SK-N-SH (cell line): ENCODE data around the gene RABGAP1L. TPM values are rescaled to one million over a fixed set of nuclear protein-coding genes. Genes with fewer than 3 reads are reported as not detected.

Source experiments
- CTCF ChIA-PET: fragments of 300-600, 350-600 bp; formaldehyde crosslinking; extraction: SDS; loops from one replicate; lab custom pipeline; 2021; lab: Yijun Ruan, JAX
- POLR2A ChIA-PET: fragments of 350-600 bp; sonication (Branson Sonifier 250); formaldehyde crosslinking; extraction: SDS; loops from one replicate; lab custom pipeline; 2020; ENCODE audit warnings: antibody characterized with exemption, inconsistent platforms; lab: Yijun Ruan, JAX
- DNase-seq: peaks from one replicate; pipeline ENCODE4 v3.0.0; 2012
- H2AFZ ChIP-seq: fragments of 200-600 bp; sonication (generic); 2 replicates; pipeline ENCODE4 v1.8.1; 2016; ENCODE audit warnings: antibody characterized with exemption, mild to moderate bottlenecking, low read depth
- H3F3A ChIP-seq: fragments of 200-600 bp; sonication (generic); replicated peaks from 2 replicates; pipeline ENCODE3; 2016; ENCODE audit warnings: antibody characterized with exemption, mild to moderate bottlenecking; ENCODE audit not compliant: insufficient read depth
- H3K27ac ChIP-seq, 2 experiments: fragments of 200-500 bp in 1 of 2; fragments of 200-600 bp in 1 of 2; sonication (Bioruptor generic) in 1 of 2; sonication (generic), shearing (Covaris generic) in 1 of 2; 2 replicates each; pipeline versions ENCODE4 v1.5.1 to v1.6.1; 2014 to 2016; ENCODE audit warnings: low read depth in 2 of 2, inconsistent platforms in 1 of 2, low read length in 1 of 2, mild to moderate bottlenecking in 1 of 2, mixed read lengths in 1 of 2
- H3K27me3 ChIP-seq: fragments of 200-600 bp; sonication (generic), shearing (Covaris generic); 2 replicates; pipeline ENCODE4 v1.6.1; 2016; ENCODE audit warnings: mixed run types; ENCODE audit not compliant: insufficient read depth
- H3K36me3 ChIP-seq, 2 experiments: fragments of 200-500 bp in 1 of 2; fragments of 200-600 bp in 1 of 2; sonication (Bioruptor generic) in 1 of 2; sonication (generic) in 1 of 2; replicated peaks in 1 of 2; 2 replicates each; pipeline versions ENCODE3 to v1.5.1; 2014 to 2016; ENCODE audit warnings: low read length in 1 of 2, mild to moderate bottlenecking in 1 of 2; ENCODE audit not compliant: insufficient read depth in 2 of 2, control insufficient read depth in 1 of 2
- H3K4me1 ChIP-seq, 2 experiments: fragments of 200-500 bp in 1 of 2; fragments of 200-600 bp in 1 of 2; sonication (Bioruptor generic) in 1 of 2; sonication (generic), shearing (Covaris generic) in 1 of 2; 2 replicates each; pipeline versions ENCODE4 v1.5.1 to v1.6.1; 2014 to 2016; ENCODE audit warnings: low read depth in 1 of 2, low read length in 1 of 2, mixed run types in 1 of 2; ENCODE audit not compliant: insufficient read depth in 2 of 2, control insufficient read depth in 1 of 2
- H3K4me2 ChIP-seq: fragments of 200-600 bp; sonication (generic), shearing (Covaris generic); 2 replicates; pipeline ENCODE4 v1.6.1; 2017; ENCODE audit warnings: mixed run types
- H3K4me3 ChIP-seq, 2 experiments: fragments of 200-500 bp in 1 of 2; fragments of 200-600 bp in 1 of 2; sonication (Bioruptor generic) in 1 of 2; sonication (generic), shearing (Covaris generic) in 1 of 2; 2 replicates each; pipeline versions ENCODE4 v1.5.1 to v1.8.1; 2014 to 2016; ENCODE audit warnings: low read depth in 2 of 2, inconsistent platforms in 1 of 2, low read length in 1 of 2, mild to moderate bottlenecking in 1 of 2, mixed read lengths in 1 of 2, moderate library complexity in 1 of 2
- H3K79me2 ChIP-seq: fragments of 200-600 bp; sonication (generic); 2 replicates; pipeline ENCODE4 v1.8.1; 2017; ENCODE audit warnings: mild to moderate bottlenecking; ENCODE audit not compliant: insufficient read depth
- H3K9ac ChIP-seq: fragments of 200-600 bp; sonication (generic); 2 replicates; pipeline ENCODE4 v1.6.1; 2017; ENCODE audit warnings: mixed run types
- H3K9me2 ChIP-seq: fragments of 200-600 bp; sonication (generic); 2 replicates; pipeline ENCODE4 v1.6.1; 2017; ENCODE audit warnings: mixed run types
- H3K9me3 ChIP-seq: fragments of 200-600 bp; sonication (generic); 2 replicates; pipeline ENCODE4 v1.6.1; 2017; ENCODE audit warnings: mixed run types, mild to moderate bottlenecking, moderate library complexity
- H4K20me1 ChIP-seq: fragments of 200-600 bp; sonication (generic); 2 replicates; pipeline ENCODE4 v1.6.1; 2017; ENCODE audit warnings: mild to moderate bottlenecking, mixed run types; ENCODE audit not compliant: insufficient read depth
- CHD2 ChIP-seq: fragments of 150-350 bp; IDR thresholded peaks from 2 replicates; pipeline ENCODE4 v1.6.1; 2018; ENCODE audit warnings: low read length; ENCODE audit not compliant: partially characterized antibody
- ELF1 ChIP-seq: IDR thresholded peaks from 2 replicates; pipeline ENCODE4 v1.4.0; 2012
- EZH2phosphoT487 ChIP-seq: fragments of 200-600 bp; sonication (generic); IDR thresholded peaks from 2 replicates; pipeline ENCODE4 v1.6.1; 2017; ENCODE audit warnings: low read depth, mixed run types, mild to moderate bottlenecking, antibody characterized with exemption, moderate library complexity, borderline replicate concordance
- FOSL2 ChIP-seq: IDR thresholded peaks from 2 replicates; pipeline ENCODE4 v1.4.0; 2012; ENCODE audit warnings: low read depth, mild to moderate bottlenecking, moderate library complexity, borderline replicate concordance
- FOXJ3 ChIP-seq: sonication (generic); formaldehyde crosslinking; IDR thresholded peaks from 2 replicates; pipeline ENCODE4 v1.5.1; 2020; ENCODE audit warnings: mild to moderate bottlenecking, missing genetic modification reagents
- FOXM1 ChIP-seq: IDR thresholded peaks from 2 replicates; pipeline ENCODE4 v1.4.0; 2012; ENCODE audit warnings: low read depth, mild to moderate bottlenecking
- GABPA ChIP-seq: IDR thresholded peaks from 2 replicates; pipeline ENCODE4 v1.4.0; 2012; ENCODE audit warnings: low read depth, mild to moderate bottlenecking
- MXI1 ChIP-seq: IDR thresholded peaks from 2 replicates; pipeline ENCODE4 v1.6.1; 2012; ENCODE audit warnings: mild to moderate bottlenecking, low read depth, low read length, improper control_type of control experiment
- NFIC ChIP-seq: IDR thresholded peaks from 2 replicates; pipeline ENCODE4 v1.4.0; 2012; ENCODE audit warnings: borderline replicate concordance
- RCOR1 ChIP-seq: fragments of 150-350 bp; IDR thresholded peaks from 2 replicates; pipeline ENCODE4 v1.6.1; 2017; ENCODE audit warnings: antibody characterized with exemption, low read length
- RFX5 ChIP-seq: IDR thresholded peaks from 2 replicates; pipeline ENCODE4 v1.6.1; 2012; ENCODE audit warnings: mild to moderate bottlenecking, improper control_type of control experiment, low read length
- RXRA ChIP-seq: IDR thresholded peaks from 2 replicates; pipeline ENCODE4 v1.4.0; 2012; ENCODE audit warnings: low read depth, mild to moderate bottlenecking, borderline replicate concordance
- SIN3A ChIP-seq: IDR thresholded peaks from 2 replicates; pipeline ENCODE4 v1.6.1; 2012; ENCODE audit warnings: low read depth, mild to moderate bottlenecking, low read length, moderate library complexity, borderline replicate concordance
- TAF1 ChIP-seq: IDR thresholded peaks from 2 replicates; pipeline ENCODE4 v1.6.1; 2012; ENCODE audit warnings: low read depth, mild to moderate bottlenecking, low read length, moderate library complexity, borderline replicate concordance
- YY1 ChIP-seq: IDR thresholded peaks from 2 replicates; pipeline ENCODE4 v1.4.0; 2012; ENCODE audit warnings: low read depth, mild to moderate bottlenecking
- polyA plus RNA-seq, 3 experiments: library from polyadenylated mRNA; depleted of rRNA; stranded (reverse); fragments of >200 nt; gene quantifications; 2 replicates each; pipeline ENCODE4 v1.2.3, GENCODE V29; 2012
- TF ChIP-seq, protein P1 (sequence below): IDR thresholded peaks from 2 replicates; pipeline ENCODE4 v1.6.1; 2012; ENCODE audit warnings: mild to moderate bottlenecking, low read depth, low read length, moderate library complexity
- TF ChIP-seq, protein P2 (sequence below): IDR thresholded peaks from 2 replicates; pipeline ENCODE4; 2012
- TF ChIP-seq, protein P3 (sequence below): IDR thresholded peaks from 2 replicates; pipeline ENCODE4 v1.4.0; 2012; ENCODE audit warnings: low read depth
- TF ChIP-seq, protein P4 (sequence below): IDR thresholded peaks from 2 replicates; pipeline ENCODE4 v1.4.0; 2012; ENCODE audit warnings: low read depth, borderline replicate concordance
- TF ChIP-seq, protein P5 (sequence below): IDR thresholded peaks from 2 replicates; pipeline ENCODE4 v1.4.0; 2012; ENCODE audit warnings: low read depth, borderline replicate concordance
- TF ChIP-seq, protein P6 (sequence below): fragments of 150-350 bp; IDR thresholded peaks from 2 replicates; pipeline ENCODE4 v1.6.1; 2017; ENCODE audit warnings: antibody characterized with exemption, low read length, low read depth, borderline replicate concordance

The RABGAP1L gene
- polyA plus RNA-seq, 1 of the 3 experiments (the other 2 are of a cell fraction): 7.2 TPM

DNA sequence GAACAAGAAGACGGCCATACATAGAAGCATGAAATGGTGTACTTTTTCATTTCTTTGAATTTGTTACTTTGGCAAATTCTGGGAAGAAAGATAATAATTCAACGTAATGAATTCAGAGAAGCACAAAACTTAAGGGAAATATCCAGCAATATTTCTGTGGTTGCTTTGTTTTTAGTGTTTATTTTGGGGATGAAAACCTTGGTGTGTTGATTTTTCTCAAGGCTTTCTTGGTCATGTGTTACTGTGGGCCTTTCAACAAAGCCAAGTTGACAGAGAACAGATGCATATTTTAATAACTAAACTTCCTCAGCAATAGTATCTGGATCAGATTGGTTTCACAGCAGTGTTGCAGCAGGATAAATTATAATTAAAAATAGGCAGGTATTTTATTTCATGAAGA lies 561.9 kb downstream of the RABGAP1L start (continued):
- TF ChIP-seq, protein P1, sequence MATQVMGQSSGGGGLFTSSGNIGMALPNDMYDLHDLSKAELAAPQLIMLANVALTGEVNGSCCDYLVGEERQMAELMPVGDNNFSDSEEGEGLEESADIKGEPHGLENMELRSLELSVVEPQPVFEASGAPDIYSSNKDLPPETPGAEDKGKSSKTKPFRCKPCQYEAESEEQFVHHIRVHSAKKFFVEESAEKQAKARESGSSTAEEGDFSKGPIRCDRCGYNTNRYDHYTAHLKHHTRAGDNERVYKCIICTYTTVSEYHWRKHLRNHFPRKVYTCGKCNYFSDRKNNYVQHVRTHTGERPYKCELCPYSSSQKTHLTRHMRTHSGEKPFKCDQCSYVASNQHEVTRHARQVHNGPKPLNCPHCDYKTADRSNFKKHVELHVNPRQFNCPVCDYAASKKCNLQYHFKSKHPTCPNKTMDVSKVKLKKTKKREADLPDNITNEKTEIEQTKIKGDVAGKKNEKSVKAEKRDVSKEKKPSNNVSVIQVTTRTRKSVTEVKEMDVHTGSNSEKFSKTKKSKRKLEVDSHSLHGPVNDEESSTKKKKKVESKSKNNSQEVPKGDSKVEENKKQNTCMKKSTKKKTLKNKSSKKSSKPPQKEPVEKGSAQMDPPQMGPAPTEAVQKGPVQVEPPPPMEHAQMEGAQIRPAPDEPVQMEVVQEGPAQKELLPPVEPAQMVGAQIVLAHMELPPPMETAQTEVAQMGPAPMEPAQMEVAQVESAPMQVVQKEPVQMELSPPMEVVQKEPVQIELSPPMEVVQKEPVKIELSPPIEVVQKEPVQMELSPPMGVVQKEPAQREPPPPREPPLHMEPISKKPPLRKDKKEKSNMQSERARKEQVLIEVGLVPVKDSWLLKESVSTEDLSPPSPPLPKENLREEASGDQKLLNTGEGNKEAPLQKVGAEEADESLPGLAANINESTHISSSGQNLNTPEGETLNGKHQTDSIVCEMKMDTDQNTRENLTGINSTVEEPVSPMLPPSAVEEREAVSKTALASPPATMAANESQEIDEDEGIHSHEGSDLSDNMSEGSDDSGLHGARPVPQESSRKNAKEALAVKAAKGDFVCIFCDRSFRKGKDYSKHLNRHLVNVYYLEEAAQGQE: no peak
- no peak for TF ChIP-seq GABPA

DNA sequence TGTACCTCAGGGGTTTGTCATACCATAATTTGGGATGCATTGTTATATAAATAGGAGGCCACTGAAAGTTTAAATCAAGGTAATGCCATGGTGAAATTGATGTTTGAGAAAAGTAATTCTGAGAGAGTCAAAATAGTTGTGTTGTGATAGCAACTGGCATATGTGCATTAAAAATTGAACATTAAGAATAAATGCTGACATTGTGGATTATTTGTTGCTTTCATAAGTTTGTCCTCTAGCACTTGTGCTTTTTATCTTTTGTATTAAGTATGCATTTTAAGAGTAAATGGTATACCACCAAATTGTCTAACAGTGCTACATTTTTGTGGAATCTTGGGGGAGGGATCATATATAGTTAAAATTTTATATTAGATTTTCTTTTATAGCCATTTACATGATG lies 564.5 kb downstream of the RABGAP1L start:
- Histone ChIP-seq H3K4me2 (no peak overlapping the region), H3K27ac (no peak overlapping the region), H3K9me2 (no peaks in the 10 kb centered on the region), H3K4me1 (no peaks in the 10 kb centered on the region; a peak in 1 of 4 replicates), H3K79me2 (no peaks in the 10 kb centered on the region), H3K27me3 (no peaks in the 10 kb centered on the region), H3K9me3 (no peaks in the 10 kb centered on the region), H3K36me3 (no peaks in the 10 kb centered on the region), H4K20me1 (no peaks in the 10 kb centered on the region), H3K9ac (no peak overlapping the region), H3K4me3 (no peak overlapping the region), H2AFZ (no peak overlapping the region), H3F3A (no peaks in the 10 kb centered on the region)
- CTCF ChIA-PET: interaction anchor here (0.8 to 2.3 kb wide), 4 partner anchors 9 to 624 kb away, joined by 3 to 16 read pairs (median 3); no protein-coding TSS in a partner anchor
- POLR2A ChIA-PET: no interaction called here
- TF ChIP-seq, protein P2, sequence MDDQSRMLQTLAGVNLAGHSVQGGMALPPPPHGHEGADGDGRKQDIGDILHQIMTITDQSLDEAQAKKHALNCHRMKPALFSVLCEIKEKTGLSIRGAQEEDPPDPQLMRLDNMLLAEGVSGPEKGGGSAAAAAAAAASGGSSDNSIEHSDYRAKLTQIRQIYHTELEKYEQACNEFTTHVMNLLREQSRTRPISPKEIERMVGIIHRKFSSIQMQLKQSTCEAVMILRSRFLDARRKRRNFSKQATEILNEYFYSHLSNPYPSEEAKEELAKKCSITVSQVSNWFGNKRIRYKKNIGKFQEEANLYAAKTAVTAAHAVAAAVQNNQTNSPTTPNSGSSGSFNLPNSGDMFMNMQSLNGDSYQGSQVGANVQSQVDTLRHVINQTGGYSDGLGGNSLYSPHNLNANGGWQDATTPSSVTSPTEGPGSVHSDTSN: no peak
- TF ChIP-seq TAF1: no peak
- TF ChIP-seq SIN3A: no peak
- TF ChIP-seq RXRA: no peak
- TF ChIP-seq, protein P3, sequence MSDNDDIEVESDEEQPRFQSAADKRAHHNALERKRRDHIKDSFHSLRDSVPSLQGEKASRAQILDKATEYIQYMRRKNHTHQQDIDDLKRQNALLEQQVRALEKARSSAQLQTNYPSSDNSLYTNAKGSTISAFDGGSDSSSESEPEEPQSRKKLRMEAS: no peak
- no peak for TF ChIP-seq NFIC
- no peak for TF ChIP-seq FOXM1
- TF ChIP-seq FOXJ3 (CRISPR knock-in tag): no peak
- TF ChIP-seq EZH2phosphoT487: no peak
- TF ChIP-seq, protein P4, sequence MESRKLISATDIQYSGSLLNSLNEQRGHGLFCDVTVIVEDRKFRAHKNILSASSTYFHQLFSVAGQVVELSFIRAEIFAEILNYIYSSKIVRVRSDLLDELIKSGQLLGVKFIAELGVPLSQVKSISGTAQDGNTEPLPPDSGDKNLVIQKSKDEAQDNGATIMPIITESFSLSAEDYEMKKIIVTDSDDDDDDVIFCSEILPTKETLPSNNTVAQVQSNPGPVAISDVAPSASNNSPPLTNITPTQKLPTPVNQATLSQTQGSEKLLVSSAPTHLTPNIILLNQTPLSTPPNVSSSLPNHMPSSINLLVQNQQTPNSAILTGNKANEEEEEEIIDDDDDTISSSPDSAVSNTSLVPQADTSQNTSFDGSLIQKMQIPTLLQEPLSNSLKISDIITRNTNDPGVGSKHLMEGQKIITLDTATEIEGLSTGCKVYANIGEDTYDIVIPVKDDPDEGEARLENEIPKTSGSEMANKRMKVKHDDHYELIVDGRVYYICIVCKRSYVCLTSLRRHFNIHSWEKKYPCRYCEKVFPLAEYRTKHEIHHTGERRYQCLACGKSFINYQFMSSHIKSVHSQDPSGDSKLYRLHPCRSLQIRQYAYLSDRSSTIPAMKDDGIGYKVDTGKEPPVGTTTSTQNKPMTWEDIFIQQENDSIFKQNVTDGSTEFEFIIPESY: no peak
- TF ChIP-seq MXI1: no peak
- TF ChIP-seq, protein P5, sequence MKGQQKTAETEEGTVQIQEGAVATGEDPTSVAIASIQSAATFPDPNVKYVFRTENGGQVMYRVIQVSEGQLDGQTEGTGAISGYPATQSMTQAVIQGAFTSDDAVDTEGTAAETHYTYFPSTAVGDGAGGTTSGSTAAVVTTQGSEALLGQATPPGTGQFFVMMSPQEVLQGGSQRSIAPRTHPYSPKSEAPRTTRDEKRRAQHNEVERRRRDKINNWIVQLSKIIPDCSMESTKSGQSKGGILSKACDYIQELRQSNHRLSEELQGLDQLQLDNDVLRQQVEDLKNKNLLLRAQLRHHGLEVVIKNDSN: no peak
- no peak for TF ChIP-seq CHD2
- TF ChIP-seq RCOR1: no peak
- no peak for TF ChIP-seq RFX5
- no peak for TF ChIP-seq ELF1
- TF ChIP-seq, protein P6, sequence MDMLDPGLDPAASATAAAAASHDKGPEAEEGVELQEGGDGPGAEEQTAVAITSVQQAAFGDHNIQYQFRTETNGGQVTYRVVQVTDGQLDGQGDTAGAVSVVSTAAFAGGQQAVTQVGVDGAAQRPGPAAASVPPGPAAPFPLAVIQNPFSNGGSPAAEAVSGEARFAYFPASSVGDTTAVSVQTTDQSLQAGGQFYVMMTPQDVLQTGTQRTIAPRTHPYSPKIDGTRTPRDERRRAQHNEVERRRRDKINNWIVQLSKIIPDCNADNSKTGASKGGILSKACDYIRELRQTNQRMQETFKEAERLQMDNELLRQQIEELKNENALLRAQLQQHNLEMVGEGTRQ: no peak
- no peak for TF ChIP-seq YY1
- no peak for TF ChIP-seq FOSL2
- DNase-seq: no peak
